ENCODE measurements around the gene RBMS1. TPM values are rescaled to one million over a fixed set of nuclear protein-coding genes. Genes with fewer than 3 reads are reported as not detected.

The RBMS1 gene
- total and polyA plus RNA-seq, 8 donors, result 91.7 to 133 (median 119) TPM

GRCh38 chr2:160365716-160366367, 127.8 kb downstream of the RBMS1 start:
- no peak for ATAC-seq
- Histone ChIP-seq H3K27me3 (no peaks in the 10 kb centered on the region), H3K36me3 (peaks cover 0 to 20% of the 10 kb centered on the region in 2 donors), H3K9me3 (no peaks in the 10 kb centered on the region), H3K27ac (peak overlapping the region in 1 of 2 donors; percentile 24), H3K4me1 (peaks cover 43 to 100% of the 10 kb centered on the region in 2 donors), H3K4me3 (no peak overlapping the region)
- DNase-seq, result no peak
- TF ChIP-seq CTCF (IDR thresholded peaks at IDR 0.05), result no peak
- intact Hi-C loops (cut with DNase I), result no loop called here

- no peak for TF ChIP-seq CTCF (IDR thresholded peaks at IDR 0.05)
- no peak for DNase-seq
- Histone ChIP-seq H3K27me3 (no peaks in the 10 kb centered on the region), H3K27ac (no peak overlapping the region), H3K36me3 (peaks cover 0 to 20% of the 10 kb centered on the region in 2 donors), H3K4me1 (peaks cover 35 to 88% of the 10 kb centered on the region in 2 donors), H3K4me3 (no peak overlapping the region), H3K9me3 (no peaks in the 10 kb centered on the region)
- peak; percentile 29 for ATAC-seq
- intact Hi-C loops (cut with DNase I), result no loop called here
These were observed 129.2 kb downstream of the RBMS1 start for GRCh38 chr2:160364364-160364763.

GRCh38 chr2:160363961-160364360, 129.6 kb downstream of the RBMS1 start:
- Histone ChIP-seq H3K27me3 (no peaks in the 10 kb centered on the region), H3K27ac (peak overlapping the region in 1 of 2 donors; percentile 34), H3K36me3 (peaks cover 0 to 20% of the 10 kb centered on the region in 2 donors), H3K4me3 (no peak overlapping the region), H3K9me3 (no peaks in the 10 kb centered on the region), H3K4me1 (peaks cover 30 to 86% of the 10 kb centered on the region in 2 donors)
- TF ChIP-seq CTCF (IDR thresholded peaks at IDR 0.05), result no peak
- intact Hi-C loops (cut with DNase I), result no loop called here
- ATAC-seq (no peak), DNase-seq (no peak)

- ATAC-seq (no peak), DNase-seq (no peak)
- no peaks in the 10 kb centered on the region for H3K9me3 ChIP-seq
- H3K36me3 ChIP-seq, result peaks cover 0 to 20% of the 10 kb centered on the region in 2 donors
- H3K27me3 ChIP-seq, result no peaks in the 10 kb centered on the region
- H3K27ac ChIP-seq, result peak overlapping the region in 1 of 2 donors; percentile 34
- intact Hi-C loops (cut with DNase I), result no loop called here
- peaks cover 24 to 79% of the 10 kb centered on the region in 2 donors for H3K4me1 ChIP-seq
- no peak overlapping the region for H3K4me3 ChIP-seq
- no peak for TF ChIP-seq CTCF (IDR thresholded peaks at IDR 0.05)
These were observed 130.6 kb downstream of the RBMS1 start for GRCh38 chr2:160363055-160363454.

- no peaks in the 10 kb centered on the region for H3K9me3 ChIP-seq
- H3K27me3 ChIP-seq, result no peaks in the 10 kb centered on the region
- ATAC-seq (no peak), DNase-seq (no peak)
- H3K36me3 ChIP-seq, result peaks cover 0 to 20% of the 10 kb centered on the region in 2 donors
- H3K27ac ChIP-seq, result peak overlapping the region in 1 of 2 donors; percentile 34
- peaks cover 19 to 79% of the 10 kb centered on the region in 2 donors for H3K4me1 ChIP-seq
- intact Hi-C loops (cut with DNase I), result no loop called here
- no peak overlapping the region for H3K4me3 ChIP-seq
- TF ChIP-seq CTCF (IDR thresholded peaks at IDR 0.05), result no peak
These were observed 131.1 kb downstream of the RBMS1 start for GRCh38 chr2:160362541-160362940.

All from left lung (tissue), 10 donors.